CD14-positive monocyte (primary cell): Measurements from ENCODE around the gene DCPS. TPM values are rescaled to one million over a fixed set of nuclear protein-coding genes. Genes with fewer than 3 reads are reported as not detected.
"Not testable (repeated sequence)": the region's sequence is repeated elsewhere in the genome, so short reads cannot be mapped to it uniquely, and the experiment has no call there.

Experiments
- DNase-seq, 3 donors: peaks; one replicate each; pipeline ENCODE4 v3.0.0-alpha.2; 2011 to 2022
- H2AFZ ChIP-seq: 2 replicates; pipeline ENCODE4 v1.6.0; 2012; ENCODE audit warnings: mild to moderate bottlenecking, low read depth, low read length, inconsistent platforms; ENCODE audit not compliant: insufficient read depth, poor library complexity, severe bottlenecking
- H3K27ac ChIP-seq, 2 donors: 1 replicate in 1 of 2; 2 replicates in 1 of 2; pipeline ENCODE4 v1.5.1; 2012 to 2013; ENCODE audit warnings: low read length in 2 of 2, control low read depth in 1 of 2, inconsistent platforms in 1 of 2, low read depth in 1 of 2, mild to moderate bottlenecking in 1 of 2
- H3K27me3 ChIP-seq, 2 donors: one replicate each; pipeline versions ENCODE4 v1.6.0 to v1.6.1; 2011 to 2013; ENCODE audit warnings: low read length in 2 of 2; ENCODE audit not compliant: control insufficient read depth in 2 of 2, insufficient read depth in 2 of 2
- H3K36me3 ChIP-seq, 2 donors: replicated peaks in 1 of 2; 1 replicate in 1 of 2; 2 replicates in 1 of 2; pipeline versions ENCODE4 v1.5.1 to v1.6.1; 2012 to 2013; ENCODE audit warnings: low read length in 2 of 2, control low read depth in 1 of 2, inconsistent platforms in 1 of 2, mild to moderate bottlenecking in 1 of 2; ENCODE audit not compliant: insufficient read depth in 2 of 2, control insufficient read depth in 1 of 2
- H3K4me1 ChIP-seq, 2 donors: 1 replicate in 1 of 2; 2 replicates in 1 of 2; pipeline versions ENCODE4 v1.5.1 to v1.6.1; 2012 to 2013; ENCODE audit warnings: low read length in 2 of 2, control low read depth in 1 of 2, inconsistent platforms in 1 of 2, mild to moderate bottlenecking in 1 of 2, moderate library complexity in 1 of 2; ENCODE audit not compliant: insufficient read depth in 2 of 2, control insufficient read depth in 1 of 2
- H3K4me2 ChIP-seq: replicated peaks from 2 replicates; pipeline ENCODE3; 2012; ENCODE audit warnings: low read length, moderate library complexity, mild to moderate bottlenecking; ENCODE audit not compliant: poor library complexity, severe bottlenecking; ENCODE audit errors: extremely low read depth
- H3K4me3 ChIP-seq, 3 experiments: fragments of 200-600 bp in 1 of 3; sonication (generic) in 1 of 3; replicated peaks in 1 of 3; 1 replicate in 2 of 3; 2 replicates in 1 of 3; pipeline ENCODE4 v1.5.1; 2011 to 2013; ENCODE audit warnings: low read length in 3 of 3, mild to moderate bottlenecking in 3 of 3, control low read depth in 2 of 3, low read depth in 2 of 3, inconsistent platforms in 1 of 3, moderate library complexity in 1 of 3
- H3K79me2 ChIP-seq: 2 replicates; pipeline ENCODE4 v1.6.0; 2012; ENCODE audit warnings: mild to moderate bottlenecking, control low read depth, inconsistent platforms, low read length, moderate library complexity; ENCODE audit not compliant: insufficient read depth
- H3K9ac ChIP-seq: 2 replicates; pipeline ENCODE4 v1.6.0; 2017; ENCODE audit warnings: low read length, mild to moderate bottlenecking; ENCODE audit not compliant: insufficient read depth, poor library complexity, severe bottlenecking
- H3K9me3 ChIP-seq, 2 donors: replicated peaks in 1 of 2; 1 replicate in 1 of 2; 2 replicates in 1 of 2; pipeline versions ENCODE4 v1.5.1 to v1.6.1; 2012 to 2013; ENCODE audit warnings: low read length in 2 of 2, control low read depth in 1 of 2; ENCODE audit not compliant: control insufficient read depth in 1 of 2, insufficient read depth in 1 of 2
- H4K20me1 ChIP-seq: 2 replicates; pipeline ENCODE4 v1.6.0; 2012; ENCODE audit warnings: mild to moderate bottlenecking, low read length, control low read depth, moderate library complexity; ENCODE audit not compliant: insufficient read depth
- H3K27ac Mint-ChIP-seq, 7 donors: one replicate each; pipeline ENCODE4 v1.8.0; 2020; ENCODE audit warnings: mild to moderate bottlenecking in 7 of 7, mixed read lengths in 7 of 7, moderate library complexity in 6 of 7, inconsistent platforms in 2 of 7
- H3K27me3 Mint-ChIP-seq, 3 donors: one replicate each; pipeline ENCODE4 v1.8.0; 2021 to 2022; ENCODE audit warnings: low read depth in 3 of 3, mild to moderate bottlenecking in 3 of 3, mixed read lengths in 3 of 3, moderate library complexity in 3 of 3, inconsistent platforms in 1 of 3
- H3K36me3 Mint-ChIP-seq, 2 donors: one replicate each; pipeline ENCODE4 v1.8.0; 2020; ENCODE audit warnings: mixed read lengths in 2 of 2, inconsistent platforms in 1 of 2, mild to moderate bottlenecking in 1 of 2
- H3K4me1 Mint-ChIP-seq: one replicate; pipeline ENCODE4 v1.8.0; 2020; ENCODE audit warnings: mild to moderate bottlenecking, mixed read lengths
- H3K4me3 Mint-ChIP-seq, 2 donors: one replicate each; pipeline ENCODE4 v1.8.0; 2020; ENCODE audit warnings: mild to moderate bottlenecking in 2 of 2, mixed read lengths in 2 of 2, moderate library complexity in 1 of 2
- H3K9me3 Mint-ChIP-seq, 7 donors: one replicate each; pipeline ENCODE4 v1.8.0; 2020 to 2022; ENCODE audit warnings: mixed read lengths in 7 of 7, mild to moderate bottlenecking in 6 of 7, moderate library complexity in 6 of 7, inconsistent platforms in 2 of 7
- CTCF ChIP-seq: fragments of 200-600 bp; IDR thresholded peaks from one replicate; pipeline ENCODE4 v1.8.0; 2022; ENCODE audit warnings: antibody characterized with exemption, mild to moderate bottlenecking
- WGBS: methylation state at CpG from one replicate; pipeline ENCODE4 v1.1.5; 2013; ENCODE audit warnings: missing lambda C conversion rate; ENCODE audit not compliant: insufficient coverage; 5-methylcytosine and 5-hydroxymethylcytosine counted together
- intact Hi-C, 2 donors: fragments of 100-400 bp; cut with micrococcal nuclease; formaldehyde crosslinking; loops; one replicate each; pipeline versions ENCODE4 v1.15.0 to v1.15.1; 2023
- polyA minus RNA-seq: library from RNA; depleted of rRNA, polyadenylated mRNA; stranded (reverse); fragments of >200 nt; gene quantifications from 2 replicates; pipeline ENCODE4 v1.2.3, GENCODE V29; 2012
- polyA plus RNA-seq, 3 donors: library from polyadenylated mRNA; depleted of rRNA in 1 of 3; unstranded in 2 of 3; stranded (reverse) in 1 of 3; fragments of 300-500 nt in 2 of 3; fragments of >200 nt in 1 of 3; fragmentation: Illumina TruSeq in 2 of 3; gene quantifications; 1 replicate in 2 of 3; 2 replicates in 1 of 3; pipeline ENCODE4 v1.2.3, GENCODE V29; 2012 to 2021
- total RNA-seq, 12 experiments: library from RNA in 1 of 12; stranded (reverse) in 1 of 12; fragments of 120-200 nt in 1 of 12; gene quantifications; one replicate each; pipeline ENCODE4 v1.2.4 and lab custom pipeline; 2013 to 2026; ENCODE audit warnings: mixed read lengths in 6 of 12, inconsistent platforms in 1 of 12

Gene DCPS
- total RNA-seq (2013) = 16.4 TPM
- polyA plus RNA-seq (10 to 100 TPM; 26.3 to 30.7 (median 30.4) TPM), polyA minus RNA-seq (6.9 and 15.6 TPM in 2 replicates), total RNA-seq (lab: John Stamatoyannopoulos, UW) (0.98 to 12.4 (median 10.3) reads per million in 11 experiments)

- 3% methylated on average over 54 of the region's 61 CpGs for WGBS
- Histone ChIP-seq H3K27ac (peak within 1 kb of the TSS; percentile 68 to 82), H3K9ac (peak within 1 kb of the TSS; percentile 84), H3K79me2 (peaks cover 31% of the 10 kb centered on the region), H3K36me3 (peaks cover 0 to 39% of the 10 kb centered on the region in 2 donors), H3K27me3 (no peaks in the 10 kb centered on the region), H3K9me3 (no peaks in the 10 kb centered on the region), H4K20me1 (no peaks in the 10 kb centered on the region), H3K4me1 (peaks cover 17 to 19% of the 10 kb centered on the region in 2 donors), H3K4me3 (peak within 1 kb of the TSS; percentile 70 to 94 (median 91)), H3K4me2 (peak within 1 kb of the TSS; percentile 86), H2AFZ (peak within 1 kb of the TSS; percentile 97)
- intact Hi-C loops = no loop called here
- Mint-ChIP-seq H3K27ac (peak within 1 kb of the TSS; percentile 89 to 96 (median 92)), H3K36me3 (peaks cover 17 to 48% of the 10 kb centered on the region in 2 donors), H3K9me3 (no peaks in the 10 kb centered on the region), H3K4me3 (peak within 1 kb of the TSS; percentile 94 to 99), H3K27me3 (peaks cover 0 to 2% (median 2%) of the 10 kb centered on the region in 3 donors), H3K4me1 (peaks cover 24% of the 10 kb centered on the region)
- no peak for TF ChIP-seq CTCF
- peak; percentile 83 to 88 (median 87) for DNase-seq
Observed at GRCh38 chr11:126303623-126304456, at the start of gene DCPS. Gene DCPS, plus strand, starts transcription at chr11:126304060. Its CDS starts 21 bp downstream, at chr11:126304081.

DNA sequence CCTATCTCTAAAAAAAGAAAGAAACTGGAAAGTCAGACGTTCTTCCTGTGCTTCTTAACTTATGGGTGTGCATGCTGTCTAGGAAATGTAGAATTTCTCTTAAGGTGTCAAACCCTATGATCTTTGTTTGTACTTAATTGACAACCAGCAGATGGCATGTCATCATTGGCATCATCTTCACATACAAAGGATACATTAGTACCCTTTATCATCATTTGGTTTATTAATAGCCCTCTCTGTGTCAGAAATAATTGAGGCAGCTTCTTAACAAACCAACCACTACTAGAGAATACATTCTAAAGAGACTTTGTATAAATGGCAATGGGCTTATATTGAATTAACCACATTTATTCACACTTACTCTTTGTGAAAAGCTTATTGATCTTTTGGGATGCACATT, 49.0 kb upstream of the DCPS start:
- Histone ChIP-seq H3K4me2 (no peak overlapping the region), H4K20me1 (no peaks in the 10 kb centered on the region), H3K36me3 (peaks cover 61 to 89% of the 10 kb centered on the region in 2 donors), H3K9me3 (no peaks in the 10 kb centered on the region), H2AFZ (no peak overlapping the region), H3K4me3 (no peak overlapping the region), H3K9ac (no peak overlapping the region), H3K27me3 (no peaks in the 10 kb centered on the region), H3K79me2 (no peaks in the 10 kb centered on the region), H3K4me1 (no peaks in the 10 kb centered on the region), H3K27ac (no peak overlapping the region)
- peaks cover 68 to 72% of the 10 kb centered on the region in 2 donors for H3K36me3 Mint-ChIP-seq
- no CpG with 5 or more reads among the region's 1 CpG for WGBS
- no peak for TF ChIP-seq CTCF
- H3K4me1 Mint-ChIP-seq = no peaks in the 10 kb centered on the region
- H3K4me3 Mint-ChIP-seq = no peak overlapping the region
- H3K27ac Mint-ChIP-seq = no peak overlapping the region
- peaks cover 0 to 2% (median 0%) of the 10 kb centered on the region in 7 donors for H3K9me3 Mint-ChIP-seq
- DNase-seq = no peak
- intact Hi-C loops = no loop called here
- H3K27me3 Mint-ChIP-seq = no peaks in the 10 kb centered on the region

- H3K4me1 ChIP-seq, DNase-seq, H2AFZ ChIP-seq, H3K27me3 ChIP-seq, H3K27me3 Mint-ChIP-seq, H3K9me3 Mint-ChIP-seq, H3K79me2 ChIP-seq, H3K4me2 ChIP-seq, H3K9ac ChIP-seq, intact Hi-C loops, H3K9me3 ChIP-seq, H4K20me1 ChIP-seq, H3K4me3 Mint-ChIP-seq, H3K4me3 ChIP-seq, H3K27ac ChIP-seq, H3K4me1 Mint-ChIP-seq: not testable (repeated sequence)
- peaks cover 67 to 68% of the 10 kb centered on the region in 2 donors for H3K36me3 Mint-ChIP-seq
- peak overlapping the region in 1 of 7 donors; percentile 52 for H3K27ac Mint-ChIP-seq
- peaks cover 62 to 92% of the 10 kb centered on the region in 2 donors for H3K36me3 ChIP-seq
- 100% methylated on average over 1 of the region's 5 CpGs for WGBS
Observed at GRCh38 chr11:126255507-126255906, 48.4 kb upstream of the DCPS start.
